ENCODE data around the gene ADAMTS18.

The ADAMTS18 gene

GRCh38 chr16:77336637-77337036, 98.2 kb downstream of the ADAMTS18 start:
- Mint-ChIP-seq H3K9me3 (no peaks in the 10 kb centered on the region), H3K36me3 (no peaks in the 10 kb centered on the region), H3K27me3 (no peaks in the 10 kb centered on the region), H3K27ac (no peak overlapping the region), H3K4me1 (no peaks in the 10 kb centered on the region), H3K4me3 (no peak overlapping the region)
- DNase-seq (ENCODE audit: low spot score in 2 of 2) (no peak), ATAC-seq (ENCODE audit: low read depth) (no peak)

GRCh38 chr16:77335652-77336234, 99.1 kb downstream of the ADAMTS18 start:
- DNase-seq (ENCODE audit: low spot score in 2 of 2), result no peak
- no peak for ATAC-seq (ENCODE audit: low read depth)
- no peaks in the 10 kb centered on the region for H3K9me3 Mint-ChIP-seq
- H3K4me1 Mint-ChIP-seq, result no peaks in the 10 kb centered on the region
- no peaks in the 10 kb centered on the region for H3K27me3 Mint-ChIP-seq
- H3K4me3 Mint-ChIP-seq, result no peak overlapping the region
- H3K36me3 Mint-ChIP-seq, result no peaks in the 10 kb centered on the region
- H3K27ac Mint-ChIP-seq, result no peak overlapping the region

GRCh38 chr16:77332792-77333191, 102.0 kb downstream of the ADAMTS18 start:
- Mint-ChIP-seq H3K9me3 (no peaks in the 10 kb centered on the region), H3K27me3 (no peaks in the 10 kb centered on the region), H3K4me3 (no peak overlapping the region), H3K27ac (no peak overlapping the region), H3K36me3 (no peaks in the 10 kb centered on the region), H3K4me1 (no peaks in the 10 kb centered on the region)
- ATAC-seq (ENCODE audit: low read depth) (no peak), DNase-seq (ENCODE audit: low spot score in 2 of 2) (no peak)

GRCh38 chr16:77331802-77332586, 102.8 kb downstream of the ADAMTS18 start:
- Mint-ChIP-seq H3K36me3 (no peaks in the 10 kb centered on the region), H3K4me1 (no peaks in the 10 kb centered on the region), H3K4me3 (no peak overlapping the region), H3K9me3 (no peaks in the 10 kb centered on the region), H3K27ac (no peak overlapping the region), H3K27me3 (peaks cover 1% of the 10 kb centered on the region)
- no peak for DNase-seq (ENCODE audit: low spot score in 2 of 2)
- ATAC-seq (ENCODE audit: low read depth), result no peak

GRCh38 chr16:77331043-77331442, 103.8 kb downstream of the ADAMTS18 start:
- no peak overlapping the region for H3K4me3 Mint-ChIP-seq
- H3K27me3 Mint-ChIP-seq, result peaks cover 4% of the 10 kb centered on the region
- no peak for ATAC-seq (ENCODE audit: low read depth)
- no peak overlapping the region for H3K27ac Mint-ChIP-seq
- H3K4me1 Mint-ChIP-seq, result no peaks in the 10 kb centered on the region
- peaks cover 3% of the 10 kb centered on the region for H3K9me3 Mint-ChIP-seq
- DNase-seq (ENCODE audit: low spot score in 2 of 2), result no peak
- H3K36me3 Mint-ChIP-seq, result no peaks in the 10 kb centered on the region

DNA sequence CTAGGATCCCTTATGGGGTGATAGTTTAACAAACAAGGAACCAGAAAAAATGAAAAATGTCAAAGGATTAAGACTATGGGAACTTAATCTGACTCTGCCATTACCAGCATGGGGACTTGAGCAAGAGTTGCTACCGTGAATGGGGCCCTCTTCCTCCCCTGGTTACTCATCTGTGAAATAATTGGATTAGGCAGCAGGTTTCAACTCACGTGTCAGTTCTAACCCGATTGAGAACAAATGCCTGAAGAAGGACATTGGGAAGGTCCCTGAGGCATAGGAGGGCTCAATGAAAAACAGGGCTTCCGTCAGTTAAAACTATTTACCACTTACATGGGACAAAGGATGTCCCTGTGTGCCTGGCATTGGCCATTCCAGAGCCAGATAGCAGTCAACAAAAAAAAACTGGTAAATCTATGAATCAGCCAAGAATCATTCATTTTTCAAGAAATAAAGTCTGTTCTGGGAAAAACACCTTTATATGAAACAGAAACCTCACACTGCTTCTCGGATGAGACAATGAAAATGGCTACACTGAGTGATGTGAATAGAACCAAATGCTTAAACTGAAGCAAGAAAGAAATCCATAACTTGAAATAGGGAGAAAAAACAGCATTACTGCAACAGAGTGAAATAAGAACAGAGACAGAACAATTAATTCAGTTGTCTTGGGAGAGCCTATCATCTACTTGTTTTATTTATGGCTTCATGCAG, 104.3 kb downstream of the ADAMTS18 start:
- ATAC-seq (ENCODE audit: low read depth), result no peak
- Mint-ChIP-seq H3K27me3 (peaks cover 6% of the 10 kb centered on the region), H3K4me1 (no peaks in the 10 kb centered on the region), H3K9me3 (peaks cover 4% of the 10 kb centered on the region), H3K27ac (no peak overlapping the region), H3K4me3 (no peak overlapping the region), H3K36me3 (no peaks in the 10 kb centered on the region)
- no peak for DNase-seq (ENCODE audit: low spot score in 2 of 2)

- Mint-ChIP-seq H3K4me3 (no peak overlapping the region), H3K27ac (no peak overlapping the region), H3K9me3 (peaks cover 4% of the 10 kb centered on the region), H3K27me3 (peaks cover 6% of the 10 kb centered on the region), H3K36me3 (no peaks in the 10 kb centered on the region), H3K4me1 (no peaks in the 10 kb centered on the region)
- ATAC-seq (ENCODE audit: low read depth) (no peak), DNase-seq (ENCODE audit: low spot score in 2 of 2) (no peak)
Measured at GRCh38 chr16:77328768-77329167, 106.1 kb downstream of the ADAMTS18 start.

DNA sequence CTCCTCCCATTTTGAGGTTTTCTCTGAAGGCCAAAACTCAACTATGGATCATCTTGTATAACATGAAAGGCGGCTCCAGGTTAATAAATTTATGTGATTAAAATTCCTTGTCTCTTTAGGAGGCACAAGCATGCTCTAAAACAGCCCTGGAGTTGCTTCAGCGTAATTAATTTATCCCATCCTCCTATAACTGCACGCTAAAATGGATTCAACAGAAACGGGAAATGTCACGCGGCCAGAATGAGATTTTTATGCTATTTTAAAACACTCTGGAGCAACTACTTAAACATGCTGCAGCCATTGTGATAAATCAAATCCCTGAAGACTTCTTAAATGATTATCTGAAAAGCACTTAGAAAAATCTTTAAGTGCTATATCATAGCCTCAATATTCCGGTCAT, 106.6 kb downstream of the ADAMTS18 start:
- Mint-ChIP-seq H3K36me3 (no peaks in the 10 kb centered on the region), H3K4me3 (no peak overlapping the region), H3K4me1 (no peaks in the 10 kb centered on the region), H3K9me3 (peaks cover 4% of the 10 kb centered on the region), H3K27ac (no peak overlapping the region), H3K27me3 (peaks cover 6% of the 10 kb centered on the region)
- no peak for ATAC-seq (ENCODE audit: low read depth)
- DNase-seq (ENCODE audit: low spot score in 2 of 2), result no peak

GRCh38 chr16:77327717-77328116, 107.1 kb downstream of the ADAMTS18 start:
- Mint-ChIP-seq H3K4me1 (no peaks in the 10 kb centered on the region), H3K27me3 (peaks cover 6% of the 10 kb centered on the region), H3K9me3 (peaks cover 4% of the 10 kb centered on the region), H3K27ac (no peak overlapping the region), H3K36me3 (no peaks in the 10 kb centered on the region), H3K4me3 (no peak overlapping the region)
- ATAC-seq (ENCODE audit: low read depth), result no peak
- DNase-seq (ENCODE audit: low spot score in 2 of 2), result no peak

DNA sequence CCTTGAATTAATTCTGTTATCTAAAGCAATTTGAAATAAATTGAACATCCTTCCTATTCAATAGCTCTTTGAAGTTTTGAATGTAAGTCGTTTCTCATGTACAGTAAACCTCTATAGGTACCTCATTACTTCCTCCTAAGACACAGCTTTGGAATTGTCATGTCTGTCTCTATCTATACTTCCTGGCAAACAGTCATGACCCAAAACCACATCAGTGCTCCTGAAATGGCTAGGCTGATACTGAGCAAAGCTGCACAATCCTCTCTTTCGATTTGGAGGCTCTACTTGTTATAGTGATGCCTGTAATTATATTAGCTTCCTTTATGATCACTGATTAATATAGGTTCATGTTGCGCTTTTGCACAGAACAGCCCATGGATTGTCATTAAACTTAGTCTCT, 110.1 kb downstream of the ADAMTS18 start:
- ATAC-seq (ENCODE audit: low read depth) (no peak), DNase-seq (ENCODE audit: low spot score in 2 of 2) (no peak)
- Mint-ChIP-seq H3K4me3 (no peak overlapping the region), H3K27ac (no peak overlapping the region), H3K9me3 (peaks cover 4% of the 10 kb centered on the region), H3K4me1 (no peaks in the 10 kb centered on the region), H3K36me3 (no peaks in the 10 kb centered on the region), H3K27me3 (peaks cover 9% of the 10 kb centered on the region)

DNA sequence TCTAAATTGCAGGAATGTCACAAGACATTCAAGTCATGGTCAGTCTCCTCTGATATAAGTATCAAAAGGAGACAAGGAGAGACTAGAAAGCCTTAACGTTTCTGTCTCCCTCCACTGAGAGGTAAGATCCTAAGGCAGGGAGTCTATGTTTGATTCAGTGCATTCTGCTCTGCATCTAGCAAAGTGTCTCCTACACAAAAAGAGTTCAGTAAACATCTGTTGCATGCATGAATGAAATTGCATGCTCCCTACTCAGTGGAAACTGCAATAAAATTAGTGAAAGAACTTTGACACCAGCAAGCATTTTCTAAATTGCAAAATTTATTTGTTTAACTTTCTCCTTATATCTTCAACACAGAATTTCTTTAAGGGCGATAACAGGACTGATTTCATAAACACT, 111.1 kb downstream of the ADAMTS18 start:
- Mint-ChIP-seq H3K36me3 (no peaks in the 10 kb centered on the region), H3K27me3 (peaks cover 14% of the 10 kb centered on the region), H3K27ac (no peak overlapping the region), H3K9me3 (peaks cover 4% of the 10 kb centered on the region), H3K4me1 (no peaks in the 10 kb centered on the region), H3K4me3 (no peak overlapping the region)
- DNase-seq (ENCODE audit: low spot score in 2 of 2) (no peak), ATAC-seq (ENCODE audit: low read depth) (no peak)

- Mint-ChIP-seq H3K27ac (no peak overlapping the region), H3K9me3 (peaks cover 4% of the 10 kb centered on the region), H3K4me3 (no peak overlapping the region), H3K4me1 (no peaks in the 10 kb centered on the region), H3K36me3 (no peaks in the 10 kb centered on the region), H3K27me3 (peaks cover 15% of the 10 kb centered on the region)
- ATAC-seq (ENCODE audit: low read depth) (no peak), DNase-seq (ENCODE audit: low spot score in 2 of 2) (no peak)
Measured at GRCh38 chr16:77322757-77323156, 112.1 kb downstream of the ADAMTS18 start.

DNA sequence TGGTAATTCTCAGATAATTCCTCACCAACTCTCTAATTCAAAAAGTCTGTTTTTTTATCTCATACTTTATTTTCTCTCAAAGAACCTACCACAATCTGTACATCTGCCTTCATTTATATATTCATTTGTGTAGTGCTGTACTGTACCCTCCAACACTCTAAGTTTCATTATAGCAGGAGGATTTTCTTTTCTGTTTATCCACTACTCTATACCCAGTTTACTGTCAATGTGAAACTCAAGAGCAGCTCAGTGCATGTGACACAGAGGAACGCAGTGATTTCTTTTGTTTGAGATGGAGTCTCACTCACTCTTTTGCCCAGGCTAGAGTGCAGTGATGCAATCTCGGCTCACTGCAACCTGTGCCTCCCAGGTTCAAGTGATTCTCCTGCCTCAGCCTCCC, 117.8 kb downstream of the ADAMTS18 start:
- Mint-ChIP-seq H3K36me3 (no peaks in the 10 kb centered on the region), H3K9me3 (peaks cover 2% of the 10 kb centered on the region), H3K4me3 (no peak overlapping the region), H3K4me1 (no peaks in the 10 kb centered on the region), H3K27ac (no peak overlapping the region), H3K27me3 (peaks cover 9% of the 10 kb centered on the region)
- no peak for ATAC-seq (ENCODE audit: low read depth)
- DNase-seq (ENCODE audit: low spot score in 2 of 2), result no peak

DNA sequence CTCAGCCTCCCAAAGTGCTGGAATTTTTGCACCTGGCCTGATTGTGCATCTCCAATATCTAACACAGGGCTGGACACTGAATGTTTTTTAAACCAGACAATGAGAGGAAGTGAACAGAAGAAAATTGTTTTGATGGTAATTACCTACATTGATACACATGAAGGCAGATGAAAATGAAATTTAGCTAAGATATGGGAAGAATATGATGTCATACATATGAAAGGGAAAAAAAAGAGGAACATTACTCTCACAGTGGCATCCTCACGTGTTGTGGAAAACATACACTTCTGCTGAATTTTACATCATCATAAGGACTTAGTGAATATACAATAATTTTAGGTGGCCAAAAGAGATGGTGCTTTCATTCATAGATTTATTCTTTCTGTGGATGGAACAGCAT, 124.0 kb downstream of the ADAMTS18 start:
- Mint-ChIP-seq H3K4me3 (no peak overlapping the region), H3K27me3 (peaks cover 4% of the 10 kb centered on the region), H3K9me3 (peaks cover 2% of the 10 kb centered on the region), H3K27ac (no peak overlapping the region), H3K4me1 (no peaks in the 10 kb centered on the region), H3K36me3 (no peaks in the 10 kb centered on the region)
- DNase-seq (ENCODE audit: low spot score in 2 of 2), result no peak
- no peak for ATAC-seq (ENCODE audit: low read depth)

Data from memory B cell (primary cell).